Measurements from ENCODE around the gene ITGB8.

GRCh38 chr7:20362574-20363253, 32.0 kb downstream of the ITGB8 start:
- TF ChIP-seq CTCF (IDR thresholded peaks at IDR 0.05 in 2 of 3, conservative IDR thresholded peaks at IDR 0.05 in 1 of 3; ENCODE audit: borderline replicate concordance in 1 of 3, insufficient read depth in 1 of 3, low read depth in 2 of 3, low read length in 2 of 3) (no peak), EZH2 (IDR thresholded peaks at IDR 0.05) (no peak), EZH2phosphoT487 (IDR thresholded peaks at IDR 0.05; ENCODE audit: borderline replicate concordance) (no peak), MAX (IDR thresholded peaks at IDR 0.05) (no peak), REST (IDR thresholded peaks at IDR 0.05; ENCODE audit: low read depth) (no peak)
